Esophagus muscularis mucosa (tissue), 4 donors: ENCODE data around the gene MXI1. TPM values are rescaled to one million over a fixed set of nuclear protein-coding genes. Genes with fewer than 3 reads are reported as not detected.
"Not testable (repeated sequence)": the region's sequence is repeated elsewhere in the genome, so short reads cannot be mapped to it uniquely, and the experiment has no call there.

Experiments
- DNase-seq: peaks from one replicate; pipeline ENCODE4 v3.0.0-alpha.2; 2017; ENCODE audit errors: extremely low spot score
- H3K27ac ChIP-seq, 4 donors: fragments of 200-600 bp; sonication (generic); replicated peaks in 1 of 4; 1 replicate in 3 of 4; 2 replicates in 1 of 4; pipeline ENCODE4 v1.5.1; 2016 to 2019; ENCODE audit warnings: mild to moderate bottlenecking in 1 of 4
- H3K27me3 ChIP-seq, 4 donors: fragments of 200-600 bp; sonication (generic); one replicate each; pipeline versions ENCODE4 v1.5.1 to v1.6.0; 2016 to 2019
- H3K36me3 ChIP-seq, 4 donors: fragments of 200-600 bp; sonication (generic); one replicate each; pipeline ENCODE4 v1.5.1; 2016 to 2019
- H3K4me1 ChIP-seq, 4 donors: fragments of 200-600 bp; sonication (generic); one replicate each; pipeline ENCODE4 v1.5.1; 2016 to 2019
- H3K4me3 ChIP-seq, 4 donors: fragments of 200-600 bp; sonication (generic); 1 replicate in 2 of 4; 2 replicates in 2 of 4; pipeline ENCODE4 v1.5.1; 2016 to 2019; ENCODE audit warnings: mild to moderate bottlenecking in 4 of 4, moderate library complexity in 1 of 4
- H3K9me3 ChIP-seq, 4 donors: fragments of 200-600 bp; sonication (generic); 1 replicate in 3 of 4; 2 replicates in 1 of 4; pipeline ENCODE4 v1.5.1; 2016 to 2019
- CTCF ChIP-seq, 3 experiments: fragments of 200-600 bp in 2 of 3; fragments of 450-650 bp in 1 of 3; sonication (generic) in 2 of 3; IDR thresholded peaks; one replicate each; pipeline ENCODE4 v1.5.1; 2017 to 2019; ENCODE audit warnings: antibody characterized with exemption in 3 of 3, mild to moderate bottlenecking in 2 of 3, moderate library complexity in 1 of 3
- EP300 ChIP-seq: sonication (generic); formaldehyde crosslinking; IDR thresholded peaks from one replicate; pipeline ENCODE4 v1.6.1; 2017; ENCODE audit warnings: antibody characterized with exemption
- POLR2A ChIP-seq: fragments of 450-650 bp; IDR thresholded peaks from one replicate; pipeline ENCODE4 v1.6.1; 2017; ENCODE audit warnings: antibody characterized with exemption, moderate library complexity, mild to moderate bottlenecking, low read depth
- POLR2AphosphoS5 ChIP-seq, 2 donors: sonication (generic); formaldehyde crosslinking; IDR thresholded peaks; one replicate each; pipeline ENCODE4 v1.6.1; 2017; ENCODE audit warnings: antibody characterized with exemption in 2 of 2
- WGBS: methylation state at CpG from one replicate; pipeline ENCODE4 v1.1.5; 2018; 5-methylcytosine and 5-hydroxymethylcytosine counted together
- intact Hi-C: fragments of 100-400 bp; cut with DNase I; formaldehyde crosslinking; loops from one replicate; pipeline ENCODE4 v1.15.1; 2023
- total RNA-seq, 4 donors: library from RNA; depleted of rRNA; stranded (reverse); fragments of >200 nt; gene quantifications; one replicate each; pipeline versions ENCODE4 v1.1.0 to v1.2.1, GENCODE V29; 2016

MXI1 gene
- total RNA-seq, 4 donors from 2014 or later, result 198 to 292 (median 226) TPM

DNA sequence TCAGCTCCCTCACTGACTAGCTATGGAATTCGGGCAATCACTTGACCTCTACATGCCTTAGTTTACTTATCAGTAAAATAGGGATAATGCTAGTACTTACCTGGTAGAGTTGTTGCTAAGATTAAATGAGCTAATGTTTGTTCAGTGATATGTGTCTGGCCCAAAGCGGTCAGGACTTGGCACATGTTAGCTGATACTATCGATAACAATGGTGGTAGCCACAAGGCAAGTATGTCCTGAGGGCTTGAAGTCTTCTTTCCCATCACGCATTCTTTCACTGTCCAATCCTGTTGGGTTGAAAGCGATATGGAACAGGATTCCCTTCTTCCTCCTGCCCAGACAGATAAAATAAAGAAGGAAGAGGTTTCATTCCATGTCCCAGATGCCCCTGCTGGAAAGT is 25.5 kb upstream of the MXI1 start:
- no peak overlapping the region for H3K27ac ChIP-seq
- no peak for DNase-seq
- H3K36me3 ChIP-seq, result no peaks in the 10 kb centered on the region
- H3K4me3 ChIP-seq, result no peak overlapping the region
- intact Hi-C loops, result no loop called here
- 99% methylated on average over 5 of the region's 5 CpGs for WGBS
- H3K4me1 ChIP-seq, result no peaks in the 10 kb centered on the region
- no peaks in the 10 kb centered on the region for H3K9me3 ChIP-seq
- no peak for TF ChIP-seq POLR2AphosphoS5 (IDR thresholded peaks at IDR 0.05)
- TF ChIP-seq EP300, result no peak
- TF ChIP-seq CTCF (IDR thresholded peaks at IDR 0.05), result no peak
- TF ChIP-seq POLR2A, result no peak
- H3K27me3 ChIP-seq, result no peaks in the 10 kb centered on the region

DNA sequence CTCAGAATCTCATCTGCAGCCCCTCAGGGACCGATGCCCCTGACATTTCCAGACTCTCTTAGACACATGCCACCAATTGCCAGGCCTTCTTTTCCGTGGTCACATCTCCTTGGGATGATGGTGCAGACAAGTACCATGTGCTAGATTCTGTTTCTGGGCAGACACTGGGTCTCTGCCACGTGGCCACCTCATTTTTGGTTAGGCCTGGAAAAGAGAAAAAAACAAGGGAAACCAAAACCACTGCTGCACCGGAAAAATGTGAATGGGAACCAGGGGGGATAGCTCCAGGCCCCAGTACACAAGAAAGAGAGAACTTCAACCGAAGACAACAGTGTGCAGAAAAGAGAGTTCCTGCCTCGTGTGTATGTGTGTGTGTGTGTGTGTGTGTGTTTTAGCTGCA is 23.0 kb upstream of the MXI1 start:
- intact Hi-C loops, result no loop called here
- WGBS, result 77% methylated on average over 6 of the region's 6 CpGs
- Histone ChIP-seq H3K9me3 (no peaks in the 10 kb centered on the region), H3K4me3 (no peak overlapping the region), H3K4me1 (no peaks in the 10 kb centered on the region), H3K27me3 (no peaks in the 10 kb centered on the region), H3K36me3 (no peaks in the 10 kb centered on the region), H3K27ac (no peak overlapping the region)
- no peak for TF ChIP-seq POLR2A
- no peak for TF ChIP-seq CTCF (IDR thresholded peaks at IDR 0.05)
- TF ChIP-seq EP300, result no peak
- TF ChIP-seq POLR2AphosphoS5 (IDR thresholded peaks at IDR 0.05), result no peak
- DNase-seq, result peak; percentile 70

DNA sequence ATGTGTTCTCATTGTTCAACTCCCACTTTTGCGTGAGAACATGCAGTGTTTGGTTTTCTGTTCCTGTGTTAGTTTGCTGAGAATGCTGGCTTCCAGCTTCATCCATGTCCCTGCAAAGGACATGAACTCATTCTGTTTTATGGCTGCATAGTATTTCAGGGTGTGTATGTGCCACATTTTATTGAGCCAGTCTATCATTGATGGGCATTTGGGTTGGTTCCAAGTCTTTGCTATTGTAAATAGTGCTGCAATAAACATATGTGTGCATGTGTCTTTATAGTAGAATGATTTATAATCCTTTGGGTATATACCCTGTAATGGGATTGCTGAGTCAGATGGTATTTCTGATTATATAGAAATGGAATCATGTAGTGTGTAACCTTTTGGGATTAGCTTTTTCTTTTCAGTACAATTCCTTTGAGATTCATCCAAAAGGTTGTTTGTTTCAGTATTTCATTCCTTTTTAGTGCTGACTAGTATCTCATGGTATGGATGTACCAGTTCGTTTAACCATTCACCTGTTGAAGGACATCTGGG is 21.7 kb upstream of the MXI1 start:
- H3K27ac ChIP-seq, H3K36me3 ChIP-seq, H3K4me3 ChIP-seq, H3K9me3 ChIP-seq, intact Hi-C loops, H3K27me3 ChIP-seq, H3K4me1 ChIP-seq: not testable (repeated sequence)
- 92% methylated on average over 2 of the region's 2 CpGs for WGBS
- DNase-seq, result peak; percentile 10

DNA sequence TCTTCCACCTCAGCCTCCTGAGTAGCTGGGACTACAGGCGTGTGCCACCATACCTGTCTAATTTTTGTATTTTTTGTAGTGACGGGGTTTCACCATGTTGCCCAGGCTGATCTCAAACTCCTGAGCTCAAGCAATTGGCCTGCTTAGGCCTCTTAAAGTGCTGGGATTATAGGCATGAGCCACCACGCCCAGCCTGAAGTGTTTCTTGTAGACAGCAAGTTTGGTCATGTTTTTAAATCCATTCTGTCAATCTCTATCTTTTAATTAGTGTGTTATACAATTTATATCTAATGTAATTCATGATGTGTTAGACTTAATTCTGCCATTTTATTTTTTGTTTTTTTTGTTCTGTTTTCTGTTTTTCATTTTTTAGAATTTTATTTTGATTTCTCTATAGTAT is 17.2 kb upstream of the MXI1 start:
- no peak overlapping the region for H3K4me3 ChIP-seq
- H3K9me3 ChIP-seq, result no peaks in the 10 kb centered on the region
- no peak overlapping the region for H3K27ac ChIP-seq
- H3K36me3 ChIP-seq, result no peaks in the 10 kb centered on the region
- intact Hi-C loops, result no loop called here
- H3K4me1 ChIP-seq, result no peaks in the 10 kb centered on the region
- H3K27me3 ChIP-seq, result no peaks in the 10 kb centered on the region
- no peak for TF ChIP-seq EP300
- no peak for TF ChIP-seq CTCF (IDR thresholded peaks at IDR 0.05)
- no peak for TF ChIP-seq POLR2A
- TF ChIP-seq POLR2AphosphoS5 (IDR thresholded peaks at IDR 0.05), result no peak
- 76% methylated on average over 3 of the region's 3 CpGs for WGBS
- DNase-seq, result peak; percentile 12

GRCh38 chr10:110192552-110192951 is 14.9 kb upstream of the MXI1 start:
- Histone ChIP-seq H3K27ac (no peak overlapping the region), H3K4me1 (no peaks in the 10 kb centered on the region), H3K9me3 (no peaks in the 10 kb centered on the region), H3K27me3 (no peaks in the 10 kb centered on the region), H3K4me3 (no peak overlapping the region), H3K36me3 (no peaks in the 10 kb centered on the region)
- intact Hi-C loops, result no loop called here
- peak; percentile 70 for DNase-seq
- no peak for TF ChIP-seq CTCF (IDR thresholded peaks at IDR 0.05)
- TF ChIP-seq POLR2A, result no peak
- TF ChIP-seq EP300, result no peak
- TF ChIP-seq POLR2AphosphoS5 (IDR thresholded peaks at IDR 0.05), result no peak
- WGBS, result 86% methylated on average over 3 of the region's 4 CpGs
